Vagina (tissue), 2 donors: ENCODE results near the gene MIAT. TPM values are rescaled to one million over a fixed set of nuclear protein-coding genes. Genes with fewer than 3 reads are reported as not detected.

ENCODE experiments used
- DNase-seq, 2 donors: peaks; one replicate each; pipeline ENCODE4 v3.0.0-alpha.2; 2017; ENCODE audit errors: extremely low spot score in 2 of 2
- H3K27ac ChIP-seq: fragments of 200-600 bp; sonication (generic); one replicate; pipeline ENCODE4 v1.5.1; 2019
- H3K27me3 ChIP-seq: fragments of 200-600 bp; sonication (generic); one replicate; pipeline ENCODE4 v1.5.1; 2019
- H3K36me3 ChIP-seq, 2 donors: fragments of 200-600 bp; sonication (generic); one replicate each; pipeline ENCODE4 v1.5.1; 2017 to 2019
- H3K4me1 ChIP-seq: fragments of 200-600 bp; sonication (generic); one replicate; pipeline ENCODE4 v1.5.1; 2019
- H3K4me3 ChIP-seq, 2 donors: fragments of 200-600 bp; sonication (generic); 1 replicate in 1 of 2; 2 replicates in 1 of 2; pipeline ENCODE4 v1.5.1; 2016 to 2019
- H3K9me3 ChIP-seq: fragments of 200-600 bp; sonication (generic); one replicate; pipeline ENCODE4 v1.5.1; 2019
- CTCF ChIP-seq, 3 experiments: fragments of 450-650 bp in 2 of 3; fragments of 200-600 bp in 1 of 3; sonication (generic) in 1 of 3; IDR thresholded peaks; one replicate each; pipeline ENCODE4 v1.5.1; 2017 to 2019; ENCODE audit warnings: antibody characterized with exemption in 3 of 3, mild to moderate bottlenecking in 2 of 3, moderate library complexity in 2 of 3
- POLR2A ChIP-seq, 2 donors: fragments of 450-650 bp; IDR thresholded peaks; one replicate each; pipeline ENCODE4 v1.6.1; 2017; ENCODE audit warnings: antibody characterized with exemption in 2 of 2, mild to moderate bottlenecking in 2 of 2, moderate library complexity in 2 of 2
- POLR2AphosphoS5 ChIP-seq, 2 donors: sonication (generic); formaldehyde crosslinking; IDR thresholded peaks; one replicate each; pipeline ENCODE4 v1.9.0; 2017; ENCODE audit warnings: antibody characterized with exemption in 2 of 2, mild to moderate bottlenecking in 2 of 2, low read depth in 1 of 2; ENCODE audit not compliant: insufficient read depth in 1 of 2
- intact Hi-C: fragments of 100-400 bp; cut with DNase I; formaldehyde crosslinking; loops from one replicate; pipeline ENCODE4 v1.15.1; 2023
- total RNA-seq: library from RNA; depleted of rRNA; stranded (reverse); fragments of >200 nt; gene quantifications from one replicate; pipeline ENCODE4 v1.2.3, GENCODE V29; 2016

The MIAT gene
- total RNA-seq, 1 donor from 2014 or later = 2.7 TPM

GRCh38 chr22:26718488-26718887 is 61.1 kb downstream of the MIAT start:
- no peak overlapping the region for H3K4me3 ChIP-seq
- intact Hi-C loops = no loop called here
- no peaks in the 10 kb centered on the region for H3K27me3 ChIP-seq
- H3K9me3 ChIP-seq = no peaks in the 10 kb centered on the region
- TF ChIP-seq POLR2AphosphoS5 (IDR thresholded peaks at IDR 0.05; ENCODE audit: insufficient read depth in 1 of 2, low read depth in 1 of 2) (no peak), POLR2A (IDR thresholded peaks at IDR 0.05) (no peak), CTCF (IDR thresholded peaks at IDR 0.05) (no peak)
- H3K4me1 ChIP-seq = no peaks in the 10 kb centered on the region
- DNase-seq = no peak
- H3K36me3 ChIP-seq = peaks cover 0 to 16% of the 10 kb centered on the region in 2 donors
- no peak overlapping the region for H3K27ac ChIP-seq

- intact Hi-C loops = no loop called here
- Histone ChIP-seq H3K27ac (no peak overlapping the region), H3K36me3 (peaks cover 0 to 16% of the 10 kb centered on the region in 2 donors), H3K9me3 (no peaks in the 10 kb centered on the region), H3K27me3 (no peaks in the 10 kb centered on the region), H3K4me3 (no peak overlapping the region), H3K4me1 (no peaks in the 10 kb centered on the region)
- TF ChIP-seq POLR2AphosphoS5 (IDR thresholded peaks at IDR 0.05; ENCODE audit: insufficient read depth in 1 of 2, low read depth in 1 of 2) (no peak), POLR2A (IDR thresholded peaks at IDR 0.05) (no peak), CTCF (IDR thresholded peaks at IDR 0.05) (no peak)
- DNase-seq = no peak
These were observed 61.5 kb downstream of the MIAT start for GRCh38 chr22:26718905-26719304.

GRCh38 chr22:26722159-26722558 is 64.8 kb downstream of the MIAT start:
- peaks cover 0 to 16% of the 10 kb centered on the region in 2 donors for H3K36me3 ChIP-seq
- H3K4me1 ChIP-seq = no peaks in the 10 kb centered on the region
- H3K27me3 ChIP-seq = no peaks in the 10 kb centered on the region
- intact Hi-C loops = no loop called here
- no peak for DNase-seq
- H3K27ac ChIP-seq = no peak overlapping the region
- no peak overlapping the region for H3K4me3 ChIP-seq
- TF ChIP-seq POLR2A (IDR thresholded peaks at IDR 0.05) = no peak
- TF ChIP-seq CTCF (IDR thresholded peaks at IDR 0.05) = no peak
- TF ChIP-seq POLR2AphosphoS5 (IDR thresholded peaks at IDR 0.05; ENCODE audit: insufficient read depth in 1 of 2, low read depth in 1 of 2) = no peak
- H3K9me3 ChIP-seq = no peaks in the 10 kb centered on the region

DNA sequence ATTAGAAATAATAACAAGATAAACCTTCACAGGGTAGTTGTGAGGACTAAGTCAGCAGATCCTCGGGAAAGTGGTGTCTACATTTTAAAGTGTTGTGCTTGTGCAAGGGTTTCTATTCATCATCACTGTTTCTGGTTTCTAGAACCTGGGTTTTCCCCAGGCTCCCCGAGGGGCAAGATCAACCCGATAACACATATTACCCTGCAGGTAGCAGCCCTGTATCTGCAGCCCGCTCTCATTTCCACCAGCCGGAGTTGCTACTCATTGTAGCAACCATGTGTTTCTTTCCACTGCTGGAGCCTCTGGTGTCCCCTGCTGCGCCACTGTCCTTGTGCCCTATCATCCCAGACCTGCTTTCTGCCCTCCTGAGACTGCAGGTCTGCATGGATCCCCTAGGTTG is 67.0 kb downstream of the MIAT start:
- DNase-seq = no peak
- H3K27me3 ChIP-seq = no peaks in the 10 kb centered on the region
- no peak overlapping the region for H3K4me3 ChIP-seq
- peaks cover 0 to 9% of the 10 kb centered on the region in 2 donors for H3K36me3 ChIP-seq
- no peaks in the 10 kb centered on the region for H3K4me1 ChIP-seq
- intact Hi-C loops = no loop called here
- no peaks in the 10 kb centered on the region for H3K9me3 ChIP-seq
- TF ChIP-seq CTCF (IDR thresholded peaks at IDR 0.05) (no peak), POLR2A (IDR thresholded peaks at IDR 0.05) (no peak), POLR2AphosphoS5 (IDR thresholded peaks at IDR 0.05; ENCODE audit: insufficient read depth in 1 of 2, low read depth in 1 of 2) (no peak)
- H3K27ac ChIP-seq = no peak overlapping the region

DNA sequence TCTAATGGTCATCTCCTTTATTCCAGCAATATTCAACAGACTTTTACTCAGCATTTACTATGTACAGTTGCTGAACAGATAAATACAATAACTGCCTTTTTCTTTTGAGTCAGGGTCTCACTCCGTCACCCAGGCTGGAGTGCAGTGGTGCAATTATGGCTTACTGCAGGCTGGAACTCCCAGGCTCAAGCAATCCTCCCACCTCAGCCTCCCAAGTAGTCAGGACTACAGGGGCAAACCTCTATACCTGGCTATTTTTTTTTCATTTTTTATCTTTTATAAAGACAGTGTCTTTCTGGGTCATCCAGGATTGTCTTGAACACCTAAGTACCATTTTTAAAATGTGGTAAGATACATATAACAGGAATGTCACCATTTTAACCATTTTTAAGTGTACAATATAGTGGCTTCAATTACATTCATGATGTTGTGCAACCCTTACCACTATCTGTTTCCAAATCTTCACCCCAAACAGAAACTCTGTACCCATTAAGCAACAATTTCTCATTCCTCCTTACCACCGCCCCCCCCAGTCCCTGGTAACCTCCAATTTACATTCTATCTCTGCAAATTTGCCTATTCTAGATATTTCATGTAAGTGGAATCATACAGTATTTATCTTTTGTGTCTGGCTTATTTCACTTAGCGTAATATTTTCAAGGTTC is 67.8 kb downstream of the MIAT start:
- TF ChIP-seq POLR2AphosphoS5 (IDR thresholded peaks at IDR 0.05; ENCODE audit: insufficient read depth in 1 of 2, low read depth in 1 of 2) = no peak
- TF ChIP-seq CTCF (IDR thresholded peaks at IDR 0.05) = no peak
- TF ChIP-seq POLR2A (IDR thresholded peaks at IDR 0.05) = no peak
- Histone ChIP-seq H3K27me3 (no peaks in the 10 kb centered on the region), H3K4me1 (no peaks in the 10 kb centered on the region), H3K4me3 (no peak overlapping the region), H3K27ac (no peak overlapping the region), H3K36me3 (peaks cover 0 to 9% of the 10 kb centered on the region in 2 donors), H3K9me3 (no peaks in the 10 kb centered on the region)
- DNase-seq = no peak
- intact Hi-C loops = no loop called here
